ENCODE results near the gene SLC43A3.

Gene SLC43A3

DNA sequence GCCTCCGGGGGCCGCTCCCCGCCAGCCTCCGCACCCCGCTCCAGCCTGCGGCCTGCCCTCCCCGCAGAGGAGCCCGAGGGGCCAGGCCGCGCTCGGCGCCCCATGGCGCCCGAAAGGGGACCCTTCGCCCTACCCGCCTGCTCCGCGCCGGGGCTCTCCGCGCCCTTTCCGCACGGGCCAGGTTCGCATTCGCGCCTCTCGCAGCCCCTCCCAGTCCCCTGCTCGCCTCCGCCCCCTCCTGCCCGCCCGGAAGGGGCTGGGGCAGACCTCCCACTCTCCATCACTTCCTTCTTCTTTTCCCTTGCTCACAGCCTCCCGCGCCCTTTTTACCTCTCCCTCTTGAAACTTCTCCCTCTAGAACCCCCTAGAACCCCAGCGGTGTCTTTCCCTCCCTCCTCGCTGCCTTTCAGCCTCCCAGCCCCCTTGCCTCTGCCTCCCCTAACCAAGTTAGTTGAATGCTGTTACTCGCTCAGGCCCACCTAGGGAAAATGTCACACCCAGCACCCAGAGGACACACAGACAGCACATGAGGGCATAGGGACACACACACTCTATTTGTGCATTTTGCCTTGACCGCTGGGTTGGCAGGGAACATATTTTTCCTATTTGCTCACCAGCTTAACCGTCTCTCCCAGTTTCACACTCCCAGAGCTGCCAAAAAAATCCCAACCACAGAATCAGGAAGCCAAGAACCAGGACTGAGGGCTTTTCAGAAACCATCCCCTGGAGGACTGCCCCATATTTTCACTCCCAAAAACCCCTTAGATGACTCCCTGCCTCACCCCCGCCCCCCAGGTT lies at the start of gene SLC43A3:
Gene SLC43A3, minus strand, starts transcription at position 193 of the 798 bp plus-strand sequence. CDS start 949 bp downstream, outside the sequence.
- DNase-seq = peak; percentile 93

DNA sequence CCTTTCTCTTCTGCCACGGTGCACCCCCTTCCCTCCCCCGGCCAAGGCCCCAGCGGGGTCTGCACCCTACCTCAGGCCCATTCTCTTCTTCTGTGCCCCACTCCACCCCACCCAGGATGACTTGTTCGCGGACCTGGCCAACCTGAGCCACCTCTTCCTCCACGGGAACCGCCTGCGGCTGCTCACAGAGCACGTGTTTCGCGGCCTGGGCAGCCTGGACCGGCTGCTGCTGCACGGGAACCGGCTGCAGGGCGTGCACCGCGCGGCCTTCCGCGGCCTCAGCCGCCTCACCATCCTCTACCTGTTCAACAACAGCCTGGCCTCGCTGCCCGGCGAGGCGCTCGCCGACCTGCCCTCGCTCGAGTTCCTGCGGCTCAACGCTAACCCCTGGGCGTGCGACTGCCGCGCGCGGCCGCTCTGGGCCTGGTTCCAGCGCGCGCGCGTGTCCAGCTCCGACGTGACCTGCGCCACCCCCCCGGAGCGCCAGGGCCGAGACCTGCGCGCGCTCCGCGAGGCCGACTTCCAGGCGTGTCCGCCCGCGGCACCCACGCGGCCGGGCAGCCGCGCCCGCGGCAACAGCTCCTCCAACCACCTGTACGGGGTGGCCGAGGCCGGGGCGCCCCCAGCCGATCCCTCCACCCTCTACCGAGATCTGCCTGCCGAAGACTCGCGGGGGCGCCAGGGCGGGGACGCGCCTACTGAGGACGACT lies 49.3 kb upstream of the SLC43A3 start:
- peak; percentile 78 for DNase-seq

DNA sequence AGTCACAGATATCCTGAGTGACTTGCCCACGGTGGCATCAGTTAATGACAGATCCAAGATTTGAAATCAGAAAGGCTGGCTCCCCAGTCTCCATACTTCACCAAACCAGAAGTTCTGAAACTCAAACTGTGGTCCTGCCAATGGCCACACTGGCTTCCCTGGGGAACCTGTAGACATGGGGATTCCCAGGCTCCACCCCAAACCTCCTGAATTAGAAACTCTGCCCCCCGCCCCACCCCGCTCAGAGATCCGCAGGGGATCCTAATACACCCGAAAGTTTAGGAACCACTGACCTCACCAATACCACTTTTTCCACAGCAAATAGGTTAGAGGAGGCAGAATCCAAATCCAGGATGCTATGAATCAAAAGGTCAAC lies 48.7 kb upstream of the SLC43A3 start:
- peak; percentile 34 for DNase-seq

DNA sequence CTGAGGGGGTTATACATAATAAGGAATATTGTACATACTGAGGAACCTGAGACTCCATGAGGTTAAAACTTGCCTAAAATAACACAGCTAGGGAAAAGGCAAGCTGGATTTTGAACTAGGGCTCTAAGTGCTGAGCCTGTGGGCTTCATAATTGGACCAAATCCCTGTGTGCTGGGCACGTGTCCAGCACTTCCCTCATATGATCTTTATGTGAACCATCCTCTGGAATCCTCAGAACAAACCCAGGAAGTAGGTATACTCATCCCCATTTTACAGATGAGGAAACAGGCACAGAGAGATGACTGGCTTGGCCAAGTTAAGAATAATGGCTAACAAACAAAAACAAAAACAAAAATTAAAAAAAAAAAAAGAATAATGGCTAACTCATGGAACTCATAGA lies 48.3 kb upstream of the SLC43A3 start:
- DNase-seq = no peak

DNA sequence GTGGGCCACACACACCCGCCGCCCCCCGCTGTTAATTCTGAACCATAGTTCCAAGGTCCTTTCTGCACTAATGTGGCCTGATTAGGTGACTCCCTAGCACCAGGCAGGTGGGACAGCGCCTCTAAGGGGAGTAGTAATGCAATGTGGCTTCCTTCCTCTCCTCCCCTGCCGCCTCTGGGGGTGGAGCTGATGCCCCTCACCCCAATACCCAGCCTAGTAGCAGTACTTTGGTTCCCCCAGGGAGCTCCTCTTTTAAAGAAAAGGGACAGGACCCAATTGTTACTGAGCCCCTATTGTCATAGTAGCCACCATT lies 47.8 kb upstream of the SLC43A3 start:
- DNase-seq = no peak

DNA sequence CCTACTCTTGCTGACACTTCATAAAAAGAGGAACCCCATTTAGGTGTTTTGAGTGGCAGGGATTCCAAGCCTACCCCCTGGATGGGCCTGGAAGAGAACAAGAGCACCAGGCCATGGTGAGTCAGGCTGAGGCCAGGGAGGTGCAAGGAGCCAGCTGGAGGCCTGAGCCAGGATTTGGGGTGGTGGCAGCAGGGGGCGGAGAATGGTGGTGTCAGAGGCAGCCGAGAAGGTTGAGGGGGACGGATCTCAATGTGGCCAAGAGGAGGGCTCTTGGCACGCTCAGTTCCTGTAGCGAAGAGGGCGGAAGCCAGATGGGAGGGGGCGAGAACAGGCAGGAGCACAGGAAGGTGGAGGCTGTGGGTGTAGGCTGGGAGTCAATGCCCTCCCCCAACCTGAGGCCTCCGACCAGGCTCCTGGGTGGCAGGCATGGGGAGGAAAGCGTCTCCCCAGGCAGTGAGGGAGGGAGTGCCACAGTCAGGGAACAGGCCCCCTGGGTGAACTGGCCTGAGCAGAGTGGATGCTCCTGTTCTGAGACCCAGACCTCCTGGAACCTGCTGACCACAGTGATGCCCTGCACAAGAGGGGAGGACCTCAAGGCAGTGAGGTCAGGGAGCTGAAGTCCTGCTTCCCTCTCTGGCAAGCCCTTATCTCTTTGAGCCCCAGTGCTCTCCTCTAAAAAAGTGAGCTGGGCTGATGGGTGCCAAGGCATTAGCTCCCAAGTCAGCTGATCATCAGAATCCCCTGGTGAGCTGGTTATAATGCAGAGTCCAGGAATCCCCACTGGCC lies 47.3 kb upstream of the SLC43A3 start:
- DNase-seq = no peak

DNA sequence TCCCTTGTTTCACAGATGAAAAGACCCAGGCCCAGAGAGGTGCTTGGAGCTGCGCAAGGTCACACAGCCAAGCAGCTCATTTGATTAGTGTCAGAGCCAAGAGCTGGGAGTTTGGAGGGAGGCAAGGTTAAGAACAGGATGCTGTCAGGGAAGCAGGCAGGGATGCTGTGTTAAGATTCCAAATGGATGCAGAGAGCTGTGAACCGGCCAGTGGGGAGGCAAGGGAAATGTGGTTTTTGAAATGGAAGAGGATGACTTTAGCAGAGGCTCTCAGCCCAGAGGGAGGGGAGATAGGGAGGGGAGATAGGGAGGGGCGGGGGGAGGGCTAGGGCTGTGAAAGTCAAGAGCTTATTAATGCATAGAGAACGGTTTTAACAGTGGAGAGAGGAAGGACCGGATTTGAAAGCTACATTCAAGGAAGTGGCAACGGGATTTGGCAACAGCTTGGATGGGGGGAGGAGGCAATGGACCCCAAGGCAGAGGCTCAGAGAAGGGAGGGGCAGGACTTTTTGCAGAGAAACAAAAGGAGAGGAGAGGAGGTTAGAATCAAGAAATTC lies 46.4 kb upstream of the SLC43A3 start:
- no peak for DNase-seq

DNA sequence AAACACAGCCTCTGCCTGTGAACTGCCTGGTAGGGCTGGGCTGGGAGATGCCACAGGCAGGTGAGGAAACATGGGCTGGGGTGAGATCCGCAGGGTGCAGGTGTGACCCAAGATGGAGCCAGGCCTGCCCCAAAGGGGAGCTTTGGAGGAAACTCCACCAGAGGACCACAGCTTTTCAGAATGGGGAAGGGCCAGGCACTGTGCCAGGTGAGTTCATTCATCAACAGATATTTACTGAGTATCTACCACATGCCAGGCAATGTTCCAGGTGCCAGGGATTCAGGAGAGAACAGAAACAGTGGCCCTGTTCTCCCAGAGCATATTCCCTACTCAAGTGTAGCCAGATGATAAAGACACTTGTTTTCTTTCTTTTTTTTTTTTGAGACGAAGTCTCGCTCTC lies 44.6 kb upstream of the SLC43A3 start:
- no peak for DNase-seq

DNA sequence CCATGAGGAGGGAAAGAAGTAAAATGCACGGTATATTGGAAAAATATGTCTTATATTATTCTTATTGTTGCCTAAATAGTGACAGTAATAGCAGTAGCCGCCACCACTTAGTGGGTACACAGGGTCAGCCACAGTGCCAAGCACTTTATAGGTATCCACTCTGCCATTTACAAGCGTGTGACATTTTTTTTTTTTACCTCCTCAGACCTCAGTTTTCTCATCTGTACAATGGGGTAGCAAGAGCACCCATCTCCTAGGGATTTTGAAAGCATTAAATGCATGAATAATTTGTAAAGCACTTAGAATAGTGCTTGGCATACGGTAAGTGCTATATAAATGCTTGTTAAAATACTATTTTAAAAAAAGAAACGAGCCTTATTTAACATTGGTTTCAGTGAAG lies 42.3 kb upstream of the SLC43A3 start:
- no peak for DNase-seq

DNA sequence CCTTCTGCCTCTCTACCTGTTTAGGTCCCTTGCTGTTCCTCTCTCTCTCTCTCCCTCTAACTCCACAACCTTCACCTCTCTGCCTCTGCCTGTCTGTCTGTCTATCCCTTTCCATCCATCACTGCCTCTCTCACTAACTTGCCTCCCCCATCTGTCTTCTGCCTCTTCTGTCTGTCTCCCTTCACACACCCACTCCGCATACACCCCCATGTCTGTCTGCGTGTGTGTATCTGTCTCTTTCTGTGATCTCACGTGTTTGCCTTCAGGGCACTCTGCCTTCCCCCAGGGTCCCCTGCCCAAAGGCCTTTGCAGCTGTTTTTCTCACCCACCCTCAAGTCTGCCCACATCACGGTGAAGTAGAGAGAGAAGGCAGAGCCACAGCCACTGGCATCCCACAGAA lies 41.4 kb upstream of the SLC43A3 start:
- DNase-seq = no peak

DNA sequence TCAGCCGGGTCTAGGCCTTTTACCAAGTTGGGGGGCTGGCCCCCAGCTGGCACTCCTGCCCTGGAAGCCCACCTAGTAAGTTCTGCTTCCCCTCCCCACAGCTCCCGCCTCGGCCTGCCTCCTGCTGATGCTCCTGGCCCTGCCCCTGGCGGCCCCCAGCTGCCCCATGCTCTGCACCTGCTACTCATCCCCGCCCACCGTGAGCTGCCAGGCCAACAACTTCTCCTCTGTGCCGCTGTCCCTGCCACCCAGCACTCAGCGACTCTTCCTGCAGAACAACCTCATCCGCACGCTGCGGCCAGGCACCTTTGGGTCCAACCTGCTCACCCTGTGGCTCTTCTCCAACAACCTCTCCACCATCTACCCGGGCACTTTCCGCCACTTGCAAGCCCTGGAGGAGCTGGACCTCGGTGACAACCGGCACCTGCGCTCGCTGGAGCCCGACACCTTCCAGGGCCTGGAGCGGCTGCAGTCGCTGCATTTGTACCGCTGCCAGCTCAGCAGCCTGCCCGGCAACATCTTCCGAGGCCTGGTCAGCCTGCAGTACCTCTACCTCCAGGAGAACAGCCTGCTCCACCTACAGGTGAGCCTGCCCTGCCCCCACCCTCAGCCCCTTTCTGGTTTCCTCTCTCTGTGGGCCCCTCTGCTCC lies 40.7 kb upstream of the SLC43A3 start:
- no peak for DNase-seq

DNA sequence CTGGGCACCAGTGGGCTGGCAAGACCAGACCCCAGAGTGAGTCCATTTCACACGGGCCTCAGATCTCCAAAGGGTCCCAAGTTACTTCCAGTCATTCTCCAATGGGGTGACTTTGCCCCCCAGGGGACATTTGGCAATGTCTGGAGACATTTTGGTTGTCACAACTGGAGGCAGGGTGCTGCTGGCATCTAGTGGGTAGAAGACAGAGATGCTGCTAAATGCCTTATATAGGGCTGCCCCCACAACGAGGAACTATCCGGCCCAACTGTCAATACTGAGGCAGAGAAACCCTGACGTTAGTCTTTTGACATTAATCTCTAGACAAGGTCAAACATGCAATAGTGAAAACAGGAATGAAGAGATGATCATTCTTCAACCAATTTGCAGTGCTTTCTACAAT lies 39.8 kb upstream of the SLC43A3 start:
- DNase-seq = no peak

DNA sequence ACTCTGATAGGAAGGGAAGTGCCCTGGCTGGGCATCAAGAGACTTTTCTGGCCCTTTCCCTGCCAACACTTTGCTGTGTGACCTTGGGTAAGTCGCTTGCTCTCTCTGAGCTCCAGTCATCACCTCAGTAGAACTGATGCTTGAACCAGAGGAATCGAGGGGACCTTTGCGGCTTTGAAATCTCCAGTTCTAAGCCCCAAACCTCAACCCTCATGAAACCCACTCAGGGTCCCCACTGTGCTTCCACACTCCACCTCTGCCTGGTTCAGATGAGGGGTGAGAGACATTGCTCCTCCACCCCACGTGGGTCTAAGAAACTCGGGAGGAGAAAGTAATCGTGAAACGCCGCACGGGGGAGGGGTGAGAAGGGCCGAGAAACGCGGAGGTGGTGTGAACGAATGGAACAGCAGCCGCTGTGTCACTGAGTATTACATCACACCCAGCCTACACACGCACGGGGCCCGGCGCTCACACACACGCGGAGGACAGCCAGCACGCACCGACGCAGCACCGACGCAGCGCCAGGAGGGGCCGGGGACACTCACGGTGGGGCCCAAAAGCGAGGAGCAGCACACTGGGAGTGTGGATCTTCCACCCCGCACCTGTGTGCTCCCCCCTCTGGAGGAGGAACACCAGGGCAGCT lies 37.7 kb upstream of the SLC43A3 start:
- no peak for DNase-seq

DNA sequence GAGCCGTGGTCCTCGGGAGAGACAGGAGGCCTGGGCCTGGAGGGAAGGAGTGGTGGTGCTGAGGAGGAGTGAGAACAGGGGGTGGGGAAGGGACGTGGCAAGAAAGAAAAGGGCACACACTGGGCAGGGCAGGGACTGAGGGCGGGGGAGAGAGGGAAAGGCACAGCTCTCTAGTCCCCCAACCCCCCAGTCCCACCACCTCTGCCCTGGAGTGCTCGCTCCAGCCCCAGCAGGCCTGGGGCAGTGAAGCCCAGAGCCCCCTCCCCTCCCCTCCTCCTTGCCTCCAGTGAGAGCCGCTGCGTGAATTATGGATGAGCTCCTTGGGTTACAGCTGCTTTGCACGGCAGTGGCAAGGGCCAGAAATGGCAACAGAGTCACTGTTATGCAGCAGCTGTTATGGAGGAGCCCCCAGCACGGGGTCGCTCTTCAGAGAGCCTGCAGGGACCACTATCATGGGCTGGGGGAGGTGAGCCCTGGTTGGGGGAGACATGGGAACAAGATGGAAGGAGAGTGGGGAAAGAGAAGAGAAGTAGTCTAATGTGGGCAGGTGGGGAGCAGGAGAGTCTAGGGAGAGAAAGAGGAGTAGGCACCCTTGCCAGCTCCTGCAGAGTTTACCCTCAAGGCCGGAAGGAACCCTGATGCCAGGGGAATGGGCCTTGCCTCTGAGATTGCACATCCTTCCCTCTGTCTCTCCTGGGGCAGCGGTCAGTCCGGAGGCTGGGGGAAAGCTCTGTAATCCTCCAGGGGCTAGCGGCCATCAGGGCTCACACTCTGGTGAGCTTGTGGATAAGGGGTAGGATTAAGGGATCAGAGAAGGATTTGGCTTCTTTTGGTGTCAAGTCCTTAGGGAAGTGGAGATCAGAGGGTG lies 37.0 kb upstream of the SLC43A3 start:
- no peak for DNase-seq

DNA sequence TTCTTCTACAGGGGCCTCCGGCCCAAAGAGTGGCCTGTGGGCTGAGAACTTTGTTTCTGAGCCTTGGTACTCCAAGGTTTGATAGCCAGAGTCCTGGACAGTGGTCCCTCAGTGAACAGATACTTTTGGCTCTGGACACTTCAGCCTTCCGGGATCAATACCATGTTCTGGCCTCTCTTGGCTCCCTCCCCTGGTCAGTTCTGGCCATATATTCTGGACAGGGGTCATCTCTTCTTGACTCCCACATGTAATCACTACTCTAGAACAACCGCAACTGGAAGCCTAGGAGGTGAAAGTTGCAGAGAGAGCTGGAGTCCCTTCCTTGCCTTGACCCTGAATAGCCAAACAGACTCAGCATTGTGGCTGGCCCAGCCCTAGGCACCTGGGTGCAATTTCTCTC lies 35.7 kb upstream of the SLC43A3 start:
- no peak for DNase-seq

DNA sequence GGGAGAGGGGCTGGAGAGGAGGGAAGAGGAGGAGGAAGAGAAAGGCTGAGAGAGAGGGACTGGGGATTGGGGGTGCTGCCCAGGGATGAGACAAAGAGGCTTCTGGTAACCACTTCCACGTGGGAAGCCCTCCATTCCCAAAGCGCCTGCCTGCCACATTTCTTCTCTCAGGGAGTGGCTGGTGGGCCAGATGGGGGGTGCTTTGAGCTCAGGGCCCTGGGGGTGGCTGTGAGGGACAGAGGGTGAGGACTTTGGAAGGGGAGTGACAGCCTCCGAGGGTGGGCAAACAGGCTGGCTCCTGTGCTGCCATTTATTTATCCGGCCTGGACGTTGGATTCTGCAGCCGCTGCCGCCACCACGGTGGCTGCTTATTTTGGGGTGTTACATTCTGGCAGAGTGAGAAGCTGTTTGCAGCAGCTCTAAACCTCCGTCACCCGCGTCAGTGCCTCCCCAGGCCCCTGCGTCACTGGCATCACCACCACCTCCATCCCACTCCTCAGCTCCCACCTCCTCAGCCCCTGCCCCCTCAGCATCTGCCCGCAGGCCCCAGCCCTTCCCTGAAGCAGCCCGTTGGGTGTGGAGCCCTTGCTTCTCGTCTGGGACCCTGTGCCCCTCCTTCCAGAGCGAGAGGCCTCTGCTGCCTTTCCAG lies 35.0 kb upstream of the SLC43A3 start:
- DNase-seq = no peak

DNA sequence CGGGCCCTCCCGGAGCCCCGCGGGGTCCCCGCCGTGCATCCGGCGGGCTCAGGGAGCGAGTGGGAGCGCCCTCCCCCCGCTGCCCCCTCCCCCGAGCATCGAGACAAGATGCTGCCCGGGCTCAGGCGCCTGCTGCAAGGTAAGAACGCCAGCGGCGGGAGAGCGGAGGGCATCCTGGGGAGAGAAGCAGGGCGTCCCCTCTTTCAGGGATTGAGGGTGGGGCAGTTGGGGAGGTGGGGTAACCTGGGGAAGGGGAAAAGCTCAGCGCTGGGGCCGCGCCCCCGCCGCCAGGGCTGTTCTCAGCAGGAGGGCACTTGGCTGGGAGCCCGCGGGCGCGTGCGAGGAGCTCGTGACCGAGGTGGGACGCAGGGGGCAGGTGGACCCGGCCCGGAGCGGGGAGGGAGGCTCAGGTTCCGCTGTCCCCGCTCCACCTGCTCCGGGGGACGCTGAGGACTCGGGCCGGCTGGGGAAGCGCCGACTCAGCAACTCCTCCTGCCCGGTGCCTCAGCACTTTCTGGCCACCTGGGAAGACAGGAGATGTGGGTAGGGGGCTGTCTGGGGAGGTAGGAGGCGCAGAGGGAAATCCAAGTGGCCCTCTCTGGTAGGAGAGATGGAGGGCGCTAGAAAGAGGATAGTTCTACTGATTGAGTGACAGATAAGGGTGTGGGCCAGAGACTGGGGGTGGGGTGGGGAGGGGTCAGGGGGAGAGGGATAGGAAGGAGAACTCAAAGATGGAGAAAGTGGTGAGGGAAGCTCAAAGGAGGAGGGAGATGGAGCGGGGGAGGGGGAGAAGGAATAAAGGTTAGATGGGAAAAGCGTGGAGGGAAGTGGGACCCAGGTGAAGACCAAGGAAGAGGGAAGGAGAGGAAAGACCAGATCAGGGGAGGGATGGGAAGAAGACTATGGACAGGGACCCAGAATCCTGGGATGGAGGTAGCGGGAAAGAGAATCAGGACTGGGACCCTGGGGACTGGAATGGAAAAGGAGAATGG lies 34.1 kb upstream of the SLC43A3 start:
- peak; percentile 86 for DNase-seq

DNA sequence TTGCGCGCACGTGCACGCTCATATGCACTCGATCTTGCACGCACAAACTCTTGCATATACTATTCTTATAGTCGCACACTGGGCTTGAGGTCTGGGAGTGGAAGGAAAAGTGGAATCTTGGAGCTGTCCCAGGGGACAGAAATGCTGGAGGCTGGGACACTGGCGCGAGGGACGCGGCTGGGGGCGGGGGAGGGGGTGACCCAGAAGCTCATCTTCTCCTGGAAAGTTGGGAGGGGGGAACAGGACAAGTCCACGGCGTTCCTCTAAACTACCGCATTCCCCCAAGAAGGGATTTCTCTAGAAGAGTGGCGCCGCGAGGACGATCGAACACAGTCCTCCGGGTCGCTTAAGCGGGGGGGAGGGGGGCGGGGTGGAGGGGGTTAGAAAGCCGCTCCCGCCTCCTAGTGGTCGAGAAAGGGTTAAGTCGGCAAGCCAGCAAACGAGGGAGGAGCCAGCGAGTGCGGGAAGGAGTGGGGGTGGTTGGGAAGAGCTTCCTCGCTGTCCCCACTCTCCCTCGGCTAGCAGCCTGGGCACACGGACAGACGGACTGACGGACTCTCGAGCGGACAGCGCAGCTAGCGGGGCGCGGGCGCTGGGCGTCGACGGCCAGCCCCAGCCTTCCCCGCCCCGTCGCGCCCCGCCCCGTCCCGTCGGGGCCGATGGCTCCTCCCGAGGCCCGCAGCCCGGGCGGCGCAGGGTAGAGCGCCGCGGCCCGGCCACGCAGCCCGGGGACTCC lies 33.3 kb upstream of the SLC43A3 start, which contains the start of gene RTN4RL2:
Gene RTN4RL2, plus strand, starts transcription at position 507 of the 736 bp plus-strand sequence. CDS start 338 bp downstream, outside the sequence.
- peak; percentile 88 for DNase-seq

Data from RPMI8226 (cell line).